Fibroblast of pulmonary artery (primary cell): ENCODE results near the gene PPARG.
A peak's percentile ranks its signal among the peaks of the same experiment; 100 is the strongest.

Experiments used
- DNase-seq: peaks from one replicate; pipeline ENCODE4 v3.0.0-alpha.2; 2010; ENCODE audit warnings: low read depth
- H3K4me3 ChIP-seq: replicated peaks from 2 replicates; pipeline ENCODE4 v1.5.1; 2011; ENCODE audit warnings: low read depth, mild to moderate bottlenecking, control low read depth, low read length, moderate library complexity
- CTCF ChIP-seq: IDR thresholded peaks from 2 replicates; pipeline ENCODE4 v1.5.1; 2011; ENCODE audit warnings: mild to moderate bottlenecking, control low read depth, low read length, inconsistent platforms; ENCODE audit errors: missing control alignments

PPARG gene

GRCh38 chr3:12351145-12351544, 62.3 kb downstream of the PPARG start:
- no peak for TF ChIP-seq CTCF
- peak; percentile 42 for DNase-seq
- no peak overlapping the region for H3K4me3 ChIP-seq

- H3K4me3 ChIP-seq = no peak overlapping the region
- peak; percentile 13 for TF ChIP-seq CTCF
- peak; percentile 14 for DNase-seq
Observed at GRCh38 chr3:12352253-12352652, 63.4 kb downstream of the PPARG start.

GRCh38 chr3:12352755-12353154, 63.9 kb downstream of the PPARG start:
- DNase-seq = no peak
- no peak overlapping the region for H3K4me3 ChIP-seq
- TF ChIP-seq CTCF = no peak

- H3K4me3 ChIP-seq = no peak overlapping the region
- TF ChIP-seq CTCF = no peak
- DNase-seq = peak; percentile 71
Observed at GRCh38 chr3:12353796-12354525, 65.1 kb downstream of the PPARG start.

GRCh38 chr3:12356175-12356574, 67.3 kb downstream of the PPARG start:
- no peak overlapping the region for H3K4me3 ChIP-seq
- no peak for TF ChIP-seq CTCF
- no peak for DNase-seq

- no peak for TF ChIP-seq CTCF
- no peak overlapping the region for H3K4me3 ChIP-seq
- no peak for DNase-seq
Observed at GRCh38 chr3:12356996-12357395, 68.1 kb downstream of the PPARG start.

GRCh38 chr3:12357456-12357855, 68.6 kb downstream of the PPARG start:
- H3K4me3 ChIP-seq = no peak overlapping the region
- TF ChIP-seq CTCF = no peak
- DNase-seq = no peak
